SK-N-SH (cell line): ENCODE measurements around the gene NPC2. TPM values are rescaled to one million over a fixed set of nuclear protein-coding genes. Genes with fewer than 3 reads are reported as not detected.

Source experiments
- CTCF ChIA-PET: fragments of 300-600, 350-600 bp; formaldehyde crosslinking; extraction: SDS; loops from one replicate; lab custom pipeline; 2021; lab: Yijun Ruan, JAX
- POLR2A ChIA-PET: fragments of 350-600 bp; sonication (Branson Sonifier 250); formaldehyde crosslinking; extraction: SDS; loops from one replicate; lab custom pipeline; 2020; ENCODE audit warnings: antibody characterized with exemption, inconsistent platforms; lab: Yijun Ruan, JAX
- DNase-seq: peaks from one replicate; pipeline ENCODE4 v3.0.0; 2012
- H2AFZ ChIP-seq: fragments of 200-600 bp; sonication (generic); 2 replicates; pipeline ENCODE4 v1.8.1; 2016; ENCODE audit warnings: antibody characterized with exemption, mild to moderate bottlenecking, low read depth
- H3F3A ChIP-seq: fragments of 200-600 bp; sonication (generic); replicated peaks from 2 replicates; pipeline ENCODE3; 2016; ENCODE audit warnings: antibody characterized with exemption, mild to moderate bottlenecking; ENCODE audit not compliant: insufficient read depth
- H3K27ac ChIP-seq, 2 experiments: fragments of 200-500 bp in 1 of 2; fragments of 200-600 bp in 1 of 2; sonication (Bioruptor generic) in 1 of 2; sonication (generic), shearing (Covaris generic) in 1 of 2; 2 replicates each; pipeline versions ENCODE4 v1.5.1 to v1.6.1; 2014 to 2016; ENCODE audit warnings: low read depth in 2 of 2, inconsistent platforms in 1 of 2, low read length in 1 of 2, mild to moderate bottlenecking in 1 of 2, mixed read lengths in 1 of 2
- H3K27me3 ChIP-seq: fragments of 200-600 bp; sonication (generic), shearing (Covaris generic); 2 replicates; pipeline ENCODE4 v1.6.1; 2016; ENCODE audit warnings: mixed run types; ENCODE audit not compliant: insufficient read depth
- H3K36me3 ChIP-seq, 2 experiments: fragments of 200-500 bp in 1 of 2; fragments of 200-600 bp in 1 of 2; sonication (Bioruptor generic) in 1 of 2; sonication (generic) in 1 of 2; replicated peaks in 1 of 2; 2 replicates each; pipeline versions ENCODE3 to v1.5.1; 2014 to 2016; ENCODE audit warnings: low read length in 1 of 2, mild to moderate bottlenecking in 1 of 2; ENCODE audit not compliant: insufficient read depth in 2 of 2, control insufficient read depth in 1 of 2
- H3K4me1 ChIP-seq, 2 experiments: fragments of 200-500 bp in 1 of 2; fragments of 200-600 bp in 1 of 2; sonication (Bioruptor generic) in 1 of 2; sonication (generic), shearing (Covaris generic) in 1 of 2; 2 replicates each; pipeline versions ENCODE4 v1.5.1 to v1.6.1; 2014 to 2016; ENCODE audit warnings: low read depth in 1 of 2, low read length in 1 of 2, mixed run types in 1 of 2; ENCODE audit not compliant: insufficient read depth in 2 of 2, control insufficient read depth in 1 of 2
- H3K4me2 ChIP-seq: fragments of 200-600 bp; sonication (generic), shearing (Covaris generic); 2 replicates; pipeline ENCODE4 v1.6.1; 2017; ENCODE audit warnings: mixed run types
- H3K4me3 ChIP-seq, 2 experiments: fragments of 200-500 bp in 1 of 2; fragments of 200-600 bp in 1 of 2; sonication (Bioruptor generic) in 1 of 2; sonication (generic), shearing (Covaris generic) in 1 of 2; 2 replicates each; pipeline versions ENCODE4 v1.5.1 to v1.8.1; 2014 to 2016; ENCODE audit warnings: low read depth in 2 of 2, inconsistent platforms in 1 of 2, low read length in 1 of 2, mild to moderate bottlenecking in 1 of 2, mixed read lengths in 1 of 2, moderate library complexity in 1 of 2
- H3K79me2 ChIP-seq: fragments of 200-600 bp; sonication (generic); 2 replicates; pipeline ENCODE4 v1.8.1; 2017; ENCODE audit warnings: mild to moderate bottlenecking; ENCODE audit not compliant: insufficient read depth
- H3K9ac ChIP-seq: fragments of 200-600 bp; sonication (generic); 2 replicates; pipeline ENCODE4 v1.6.1; 2017; ENCODE audit warnings: mixed run types
- H3K9me2 ChIP-seq: fragments of 200-600 bp; sonication (generic); 2 replicates; pipeline ENCODE4 v1.6.1; 2017; ENCODE audit warnings: mixed run types
- H3K9me3 ChIP-seq: fragments of 200-600 bp; sonication (generic); 2 replicates; pipeline ENCODE4 v1.6.1; 2017; ENCODE audit warnings: mixed run types, mild to moderate bottlenecking, moderate library complexity
- H4K20me1 ChIP-seq: fragments of 200-600 bp; sonication (generic); 2 replicates; pipeline ENCODE4 v1.6.1; 2017; ENCODE audit warnings: mild to moderate bottlenecking, mixed run types; ENCODE audit not compliant: insufficient read depth
- EP300 ChIP-seq, 2 experiments: IDR thresholded peaks; 2 replicates each; pipeline versions ENCODE4 v1.4.0 to v1.6.1; 2012; ENCODE audit warnings: borderline replicate concordance in 1 of 2, low read depth in 1 of 2, low read length in 1 of 2
- FOSL2 ChIP-seq: IDR thresholded peaks from 2 replicates; pipeline ENCODE4 v1.4.0; 2012; ENCODE audit warnings: low read depth, mild to moderate bottlenecking, moderate library complexity, borderline replicate concordance
- MEF2A ChIP-seq: IDR thresholded peaks from 2 replicates; pipeline ENCODE4 v1.4.0; 2012; ENCODE audit warnings: low read depth, borderline replicate concordance
- MXI1 ChIP-seq: IDR thresholded peaks from 2 replicates; pipeline ENCODE4 v1.6.1; 2012; ENCODE audit warnings: mild to moderate bottlenecking, low read depth, low read length, improper control_type of control experiment
- NFIC ChIP-seq: IDR thresholded peaks from 2 replicates; pipeline ENCODE4 v1.4.0; 2012; ENCODE audit warnings: borderline replicate concordance
- NRF1 ChIP-seq: IDR thresholded peaks from 2 replicates; pipeline ENCODE4 v1.6.1; 2012; ENCODE audit warnings: low read depth, mild to moderate bottlenecking, low read length
- POLR2AphosphoS5 ChIP-seq: IDR thresholded peaks from 2 replicates; pipeline ENCODE4 v1.6.1; 2012; ENCODE audit warnings: low read depth, low read length
- RAD21 ChIP-seq: IDR thresholded peaks from 2 replicates; pipeline ENCODE4 v1.6.1; 2012; ENCODE audit warnings: mild to moderate bottlenecking, low read length
- SMC3 ChIP-seq: IDR thresholded peaks from 2 replicates; pipeline ENCODE4 v1.6.1; 2012; ENCODE audit warnings: low read depth, low read length, improper control_type of control experiment
- TEAD4 ChIP-seq: IDR thresholded peaks from 2 replicates; pipeline ENCODE4 v1.4.0; 2012; ENCODE audit warnings: mild to moderate bottlenecking, borderline replicate concordance; ENCODE audit not compliant: insufficient read depth
- WGBS: methylation state at CpG from one replicate; pipeline ENCODE4 v1.1.6; 2017; ENCODE audit warnings: low lambda C conversion rate; 5-methylcytosine and 5-hydroxymethylcytosine counted together
- polyA plus RNA-seq, 3 experiments: library from polyadenylated mRNA; depleted of rRNA; stranded (reverse); fragments of >200 nt; gene quantifications; 2 replicates each; pipeline ENCODE4 v1.2.3, GENCODE V29; 2012
- TF ChIP-seq, protein P1 (sequence below): fragments of 200-600 bp; sonication (generic); IDR thresholded peaks from 2 replicates; pipeline ENCODE4 v1.6.1; 2017; ENCODE audit warnings: antibody characterized with exemption, mild to moderate bottlenecking, moderate library complexity
- TF ChIP-seq, protein P2 (sequence below): IDR thresholded peaks from 2 replicates; pipeline ENCODE4 v1.4.0; 2012; ENCODE audit warnings: low read depth
- TF ChIP-seq, protein P3 (sequence below): IDR thresholded peaks from 2 replicates; pipeline ENCODE4 v1.4.0; 2012; ENCODE audit warnings: low read depth, borderline replicate concordance

NPC2 gene
- polyA plus RNA-seq, 1 of the 3 experiments (the other 2 are of a cell fraction): 522 TPM

DNA sequence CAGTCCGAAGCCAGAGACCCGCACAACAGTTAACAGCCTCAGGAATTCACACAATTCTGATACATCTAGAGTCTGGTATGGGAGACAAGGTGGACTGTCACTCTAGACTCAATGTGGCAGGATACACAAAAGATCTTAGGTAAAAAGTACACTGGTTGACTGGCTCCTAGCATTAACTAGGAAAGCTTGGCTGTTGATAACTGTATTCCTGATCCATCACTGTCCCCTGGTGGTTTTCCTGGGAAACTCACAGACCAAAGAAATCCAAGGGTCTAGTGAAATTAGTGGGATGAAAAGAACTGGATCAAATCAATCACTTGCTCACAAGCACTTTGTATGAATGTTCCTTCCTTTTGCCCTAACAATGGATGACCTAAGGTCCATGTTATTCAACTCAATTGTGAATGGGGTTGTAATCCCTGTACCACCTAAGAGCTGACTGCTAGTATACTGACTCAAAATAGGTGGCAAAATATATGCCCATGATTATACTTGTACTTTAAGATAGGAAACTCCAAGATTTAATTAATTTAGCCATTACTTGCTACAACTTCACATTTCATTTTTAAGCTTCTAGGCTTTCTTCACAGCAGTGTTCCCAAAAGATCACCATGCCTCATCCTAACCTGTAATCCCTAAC lies 14.0 kb downstream of the NPC2 start:
- no peak overlapping the region for H3K4me2 ChIP-seq
- WGBS: 95% methylated on average over 2 of the region's 2 CpGs
- peaks cover 6% of the 10 kb centered on the region for H3F3A ChIP-seq
- peak overlapping the region in 1 of 2 experiments; percentile 43; a peak in 1 of 4 replicates for H3K4me3 ChIP-seq
- H3K4me1 ChIP-seq: peaks cover 0 to 4% of the 10 kb centered on the region in 2 experiments; a peak in 1 of 4 replicates
- H3K9me3 ChIP-seq: no peaks in the 10 kb centered on the region
- no peak overlapping the region for H3K9ac ChIP-seq
- no peak overlapping the region for H3K27ac ChIP-seq
- H3K27me3 ChIP-seq: no peaks in the 10 kb centered on the region
- H2AFZ ChIP-seq: no peak overlapping the region
- POLR2A ChIA-PET: no interaction called here
- H3K36me3 ChIP-seq: peaks cover 20 to 53% of the 10 kb centered on the region in 2 experiments
- no peaks in the 10 kb centered on the region for H4K20me1 ChIP-seq
- no peaks in the 10 kb centered on the region for H3K9me2 ChIP-seq
- DNase-seq: peak; percentile 67
- no peaks in the 10 kb centered on the region for H3K79me2 ChIP-seq
- CTCF ChIA-PET: interaction anchor here (0.5 to 10.1 kb wide), 60 partner anchors 8 to 321 kb away, joined by 3 to 249 read pairs (median 4); partner anchors contain the start of gene VRTN
- peak; percentile 97 for TF ChIP-seq RAD21
- TF ChIP-seq, protein P1, sequence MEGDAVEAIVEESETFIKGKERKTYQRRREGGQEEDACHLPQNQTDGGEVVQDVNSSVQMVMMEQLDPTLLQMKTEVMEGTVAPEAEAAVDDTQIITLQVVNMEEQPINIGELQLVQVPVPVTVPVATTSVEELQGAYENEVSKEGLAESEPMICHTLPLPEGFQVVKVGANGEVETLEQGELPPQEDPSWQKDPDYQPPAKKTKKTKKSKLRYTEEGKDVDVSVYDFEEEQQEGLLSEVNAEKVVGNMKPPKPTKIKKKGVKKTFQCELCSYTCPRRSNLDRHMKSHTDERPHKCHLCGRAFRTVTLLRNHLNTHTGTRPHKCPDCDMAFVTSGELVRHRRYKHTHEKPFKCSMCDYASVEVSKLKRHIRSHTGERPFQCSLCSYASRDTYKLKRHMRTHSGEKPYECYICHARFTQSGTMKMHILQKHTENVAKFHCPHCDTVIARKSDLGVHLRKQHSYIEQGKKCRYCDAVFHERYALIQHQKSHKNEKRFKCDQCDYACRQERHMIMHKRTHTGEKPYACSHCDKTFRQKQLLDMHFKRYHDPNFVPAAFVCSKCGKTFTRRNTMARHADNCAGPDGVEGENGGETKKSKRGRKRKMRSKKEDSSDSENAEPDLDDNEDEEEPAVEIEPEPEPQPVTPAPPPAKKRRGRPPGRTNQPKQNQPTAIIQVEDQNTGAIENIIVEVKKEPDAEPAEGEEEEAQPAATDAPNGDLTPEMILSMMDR: peak; percentile 83
- TF ChIP-seq SMC3: peak; percentile 94
- peak; percentile 17; the same call in 1 of the 2 replicates for TF ChIP-seq NRF1
- TF ChIP-seq, protein P2, sequence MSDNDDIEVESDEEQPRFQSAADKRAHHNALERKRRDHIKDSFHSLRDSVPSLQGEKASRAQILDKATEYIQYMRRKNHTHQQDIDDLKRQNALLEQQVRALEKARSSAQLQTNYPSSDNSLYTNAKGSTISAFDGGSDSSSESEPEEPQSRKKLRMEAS: no peak

DNA sequence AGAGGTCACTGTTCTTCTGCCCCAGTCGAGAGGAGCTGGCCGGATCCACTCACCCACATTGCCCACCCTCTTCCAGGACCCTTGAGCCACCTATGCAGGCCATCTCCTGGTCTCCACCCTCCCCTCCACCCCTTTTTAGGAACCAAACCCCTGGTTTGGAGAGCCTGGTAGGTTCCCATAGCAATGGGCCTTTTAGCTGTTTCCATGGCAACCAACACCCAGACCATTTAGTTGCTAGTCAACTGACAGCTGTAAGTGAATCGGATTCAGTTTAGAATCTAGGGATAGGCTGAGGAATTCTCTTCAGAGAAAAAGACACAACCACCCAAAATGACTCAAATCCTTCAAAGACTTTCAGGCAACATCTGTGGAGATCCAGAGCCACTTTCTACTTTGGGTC lies 16.5 kb downstream of the NPC2 start:
- Histone ChIP-seq H3K9me3 (no peaks in the 10 kb centered on the region), H3K4me3 (no peak overlapping the region), H3K4me2 (no peak overlapping the region), H3K79me2 (no peaks in the 10 kb centered on the region), H2AFZ (no peak overlapping the region), H3K4me1 (peaks cover 0 to 4% of the 10 kb centered on the region in 2 experiments; a peak in 1 of 4 replicates), H3K27ac (no peak overlapping the region), H3K27me3 (no peaks in the 10 kb centered on the region), H3F3A (peaks cover 6% of the 10 kb centered on the region), H3K36me3 (peaks cover 5 to 37% of the 10 kb centered on the region in 2 experiments), H3K9ac (no peak overlapping the region), H4K20me1 (no peaks in the 10 kb centered on the region), H3K9me2 (no peaks in the 10 kb centered on the region)
- TF ChIP-seq SMC3: no peak
- DNase-seq: no peak
- 89% methylated on average over 3 of the region's 3 CpGs for WGBS
- CTCF ChIA-PET: interaction anchor here (1.1 to 10.1 kb wide), 4 partner anchors 17 to 145 kb away, joined by 3 to 249 read pairs (median 9); partner anchors contain the start of gene LTBP2
- POLR2A ChIA-PET: no interaction called here

DNA sequence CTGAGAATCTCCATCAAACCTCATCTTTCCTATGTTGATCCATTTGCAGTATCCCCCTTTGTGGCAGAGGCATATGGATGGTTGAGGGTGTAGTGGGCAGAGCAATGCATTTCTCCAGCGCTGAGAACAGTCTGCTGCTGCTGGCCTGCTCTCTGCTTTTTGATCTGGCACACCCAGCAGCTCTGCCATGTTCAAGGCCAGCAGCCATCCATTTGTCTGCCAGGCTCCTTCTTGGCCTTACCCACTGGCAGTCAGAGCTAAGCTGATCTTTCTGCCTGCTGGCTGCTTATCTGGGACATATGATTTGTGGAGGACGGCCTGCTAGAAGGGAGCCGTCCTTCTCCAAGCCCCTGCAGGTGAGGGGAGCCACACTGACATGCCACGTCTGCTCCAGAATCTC lies 17.0 kb downstream of the NPC2 start:
- Histone ChIP-seq H4K20me1 (no peaks in the 10 kb centered on the region), H3K9me2 (no peaks in the 10 kb centered on the region), H3K4me1 (peaks cover 0 to 4% of the 10 kb centered on the region in 2 experiments; a peak in 1 of 4 replicates), H3K9me3 (no peaks in the 10 kb centered on the region), H3K9ac (peak overlapping the region; percentile 22; the same call in 1 of the 2 replicates), H3K79me2 (no peaks in the 10 kb centered on the region), H3K4me2 (no peak overlapping the region), H3F3A (peaks cover 6% of the 10 kb centered on the region), H3K36me3 (peaks cover 5 to 33% of the 10 kb centered on the region in 2 experiments), H2AFZ (peak overlapping the region; percentile 80), H3K27ac (peak overlapping the region in 1 of 2 experiments; percentile 48; a peak in 2 of 4 replicates), H3K27me3 (no peaks in the 10 kb centered on the region), H3K4me3 (no peak overlapping the region)
- WGBS: 94% methylated on average over 4 of the region's 4 CpGs
- no peak for DNase-seq
- POLR2A ChIA-PET: no interaction called here
- CTCF ChIA-PET: interaction anchor here (1.1 to 10.1 kb wide), 3 partner anchors 114 to 144 kb away, joined by 3 to 249 read pairs (median 4); partner anchors contain the start of gene LTBP2
- no peak for TF ChIP-seq SMC3
- TF ChIP-seq POLR2AphosphoS5: no peak
- no peak for TF ChIP-seq MXI1
- TF ChIP-seq NRF1: no peak
- TF ChIP-seq FOSL2: no peak
- TF ChIP-seq NFIC: no peak
- TF ChIP-seq, protein P1: no peak
- TF ChIP-seq, protein P3, sequence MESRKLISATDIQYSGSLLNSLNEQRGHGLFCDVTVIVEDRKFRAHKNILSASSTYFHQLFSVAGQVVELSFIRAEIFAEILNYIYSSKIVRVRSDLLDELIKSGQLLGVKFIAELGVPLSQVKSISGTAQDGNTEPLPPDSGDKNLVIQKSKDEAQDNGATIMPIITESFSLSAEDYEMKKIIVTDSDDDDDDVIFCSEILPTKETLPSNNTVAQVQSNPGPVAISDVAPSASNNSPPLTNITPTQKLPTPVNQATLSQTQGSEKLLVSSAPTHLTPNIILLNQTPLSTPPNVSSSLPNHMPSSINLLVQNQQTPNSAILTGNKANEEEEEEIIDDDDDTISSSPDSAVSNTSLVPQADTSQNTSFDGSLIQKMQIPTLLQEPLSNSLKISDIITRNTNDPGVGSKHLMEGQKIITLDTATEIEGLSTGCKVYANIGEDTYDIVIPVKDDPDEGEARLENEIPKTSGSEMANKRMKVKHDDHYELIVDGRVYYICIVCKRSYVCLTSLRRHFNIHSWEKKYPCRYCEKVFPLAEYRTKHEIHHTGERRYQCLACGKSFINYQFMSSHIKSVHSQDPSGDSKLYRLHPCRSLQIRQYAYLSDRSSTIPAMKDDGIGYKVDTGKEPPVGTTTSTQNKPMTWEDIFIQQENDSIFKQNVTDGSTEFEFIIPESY: no peak
- TF ChIP-seq TEAD4: no peak
- TF ChIP-seq MEF2A: no peak
- TF ChIP-seq EP300 (IDR thresholded peaks at IDR 0.05; ENCODE audit: borderline replicate concordance in 1 of 2, low read depth in 1 of 2, low read length in 1 of 2): no peak
